Mammary epithelial cell (primary cell): ENCODE measurements around the gene GSTM3.

Experiments
- EZH2 ChIP-seq: IDR thresholded peaks from 2 replicates; pipeline ENCODE4 v1.6.1; 2012; ENCODE audit warnings: low read length, inconsistent platforms, borderline replicate concordance
- TF ChIP-seq, protein P1 (sequence below), 2 donors: IDR thresholded peaks in 1 of 2; conservative IDR thresholded peaks in 1 of 2; 2 replicates each; pipeline ENCODE4 v1.5.1; 2011 to 2012; ENCODE audit warnings: inconsistent platforms in 2 of 2, low read length in 2 of 2, mild to moderate bottlenecking in 2 of 2, control low read depth in 1 of 2, low read depth in 1 of 2; ENCODE audit not compliant: insufficient read depth in 1 of 2; ENCODE audit errors: extremely low read depth in 1 of 2

DNA sequence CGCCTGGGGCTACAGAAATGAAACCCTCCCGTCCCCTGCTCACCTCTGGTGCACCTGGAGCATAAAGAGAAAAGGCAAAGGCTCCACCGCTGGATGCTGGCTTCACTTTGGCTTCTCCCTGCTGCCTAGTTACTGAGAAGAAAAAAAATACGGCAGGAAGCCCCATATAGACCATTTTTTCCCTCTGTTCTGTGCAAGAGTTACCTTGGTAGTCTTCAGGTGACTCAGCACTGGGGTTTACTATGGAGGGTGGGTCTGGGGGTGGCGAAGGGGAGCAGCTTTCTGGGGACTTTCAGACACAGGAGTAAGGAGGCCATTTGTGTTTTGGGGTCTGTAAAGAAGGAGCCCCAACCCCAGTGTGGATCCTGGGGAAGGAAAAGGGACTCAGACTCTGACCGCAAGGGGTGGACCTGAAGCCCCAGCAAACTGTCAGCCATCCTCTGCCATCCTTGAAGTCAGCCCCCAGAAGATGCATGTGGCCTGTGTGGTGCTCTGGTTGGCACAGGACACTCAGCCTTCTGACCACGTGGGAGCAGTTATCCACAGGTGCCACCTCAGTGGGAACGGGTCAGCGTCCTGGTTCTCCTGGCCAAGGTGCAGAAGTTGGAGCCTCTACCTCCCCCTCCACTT, 48.8 kb upstream of the GSTM3 start:
- TF ChIP-seq, protein P1, sequence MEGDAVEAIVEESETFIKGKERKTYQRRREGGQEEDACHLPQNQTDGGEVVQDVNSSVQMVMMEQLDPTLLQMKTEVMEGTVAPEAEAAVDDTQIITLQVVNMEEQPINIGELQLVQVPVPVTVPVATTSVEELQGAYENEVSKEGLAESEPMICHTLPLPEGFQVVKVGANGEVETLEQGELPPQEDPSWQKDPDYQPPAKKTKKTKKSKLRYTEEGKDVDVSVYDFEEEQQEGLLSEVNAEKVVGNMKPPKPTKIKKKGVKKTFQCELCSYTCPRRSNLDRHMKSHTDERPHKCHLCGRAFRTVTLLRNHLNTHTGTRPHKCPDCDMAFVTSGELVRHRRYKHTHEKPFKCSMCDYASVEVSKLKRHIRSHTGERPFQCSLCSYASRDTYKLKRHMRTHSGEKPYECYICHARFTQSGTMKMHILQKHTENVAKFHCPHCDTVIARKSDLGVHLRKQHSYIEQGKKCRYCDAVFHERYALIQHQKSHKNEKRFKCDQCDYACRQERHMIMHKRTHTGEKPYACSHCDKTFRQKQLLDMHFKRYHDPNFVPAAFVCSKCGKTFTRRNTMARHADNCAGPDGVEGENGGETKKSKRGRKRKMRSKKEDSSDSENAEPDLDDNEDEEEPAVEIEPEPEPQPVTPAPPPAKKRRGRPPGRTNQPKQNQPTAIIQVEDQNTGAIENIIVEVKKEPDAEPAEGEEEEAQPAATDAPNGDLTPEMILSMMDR (conservative IDR thresholded peaks at IDR 0.05 in 1 of 2, IDR thresholded peaks at IDR 0.05 in 1 of 2; ENCODE audit: extremely low read depth in 1 of 2, insufficient read depth in 1 of 2, low read depth in 1 of 2, low read length in 2 of 2): no peak
- TF ChIP-seq EZH2: no peak
